HEK293 (cell line): Measurements from ENCODE around the gene MCRIP2.

Experiments used
- CTCF ChIA-PET: fragments of 350-600 bp; formaldehyde crosslinking; extraction: SDS; loops from one replicate; lab custom pipeline; 2021; ENCODE audit warnings: antibody characterized with exemption; lab: Yijun Ruan, JAX
- POLR2A ChIA-PET: fragments of 300-600 bp; formaldehyde crosslinking; extraction: SDS; loops from one replicate; lab custom pipeline; 2020; ENCODE audit warnings: antibody characterized with exemption, inconsistent platforms; lab: Yijun Ruan, JAX
- H3K27ac ChIP-seq: fragments of 200-500 bp; sonication (Bioruptor generic); 2 replicates; pipeline ENCODE4 v1.5.1; 2014; ENCODE audit warnings: low read depth, low read length, control low read depth, inconsistent platforms; ENCODE audit errors: extremely low read depth
- H3K36me3 ChIP-seq, 2 experiments: fragments of 200-500 bp in 1 of 2; sonication (Bioruptor generic) in 1 of 2; 1 replicate in 1 of 2; 2 replicates in 1 of 2; pipeline ENCODE4 v1.5.1; 2014 to 2017; ENCODE audit warnings: inconsistent platforms in 2 of 2, low read length in 2 of 2; ENCODE audit not compliant: control insufficient read depth in 2 of 2, insufficient read depth in 1 of 2
- H3K4me1 ChIP-seq: fragments of 200-500 bp; sonication (Bioruptor generic); 2 replicates; pipeline ENCODE4 v1.5.1; 2014; ENCODE audit warnings: mild to moderate bottlenecking, low read length, inconsistent platforms; ENCODE audit not compliant: control insufficient read depth, insufficient read depth
- H3K4me3 ChIP-seq: 2 replicates; pipeline ENCODE4 v1.5.1; 2011; ENCODE audit warnings: low read depth, mild to moderate bottlenecking, control low read depth, low read length, moderate library complexity
- H3K9me3 ChIP-seq: fragments of 200-500 bp; sonication (Bioruptor generic); 2 replicates; pipeline ENCODE4 v1.5.1; 2014; ENCODE audit warnings: low read depth, low read length, inconsistent platforms; ENCODE audit not compliant: control insufficient read depth, insufficient read depth
- BCL11B ChIP-seq: fragments of 450-650 bp; formaldehyde crosslinking; IDR thresholded peaks from 2 replicates; pipeline ENCODE4 v1.5.1; 2016; ENCODE audit warnings: low read depth, missing biosample characterization, missing genetic modification characterization
- CTCF ChIP-seq: fragments of 450-650 bp; formaldehyde crosslinking; IDR thresholded peaks from 2 replicates; pipeline ENCODE4 v1.5.1; 2016; ENCODE audit warnings: missing biosample characterization, missing genetic modification characterization
- ELK4 ChIP-seq: IDR thresholded peaks from 2 replicates; pipeline ENCODE4 v1.6.1; 2011; ENCODE audit warnings: mild to moderate bottlenecking, low read depth, low read length, borderline replicate concordance
- KLF7 ChIP-seq: fragments of 450-650 bp; formaldehyde crosslinking; IDR thresholded peaks from 2 replicates; pipeline ENCODE4 v1.5.1; 2016; ENCODE audit warnings: missing biosample characterization, missing genetic modification characterization, borderline replicate concordance
- MEIS1 ChIP-seq: sonication (generic); formaldehyde crosslinking; IDR thresholded peaks from 2 replicates; pipeline ENCODE4 v1.8.1; 2022; ENCODE audit warnings: missing genetic modification reagents, mild to moderate bottlenecking, borderline replicate concordance
- SP2 ChIP-seq: fragments of 450-650 bp; formaldehyde crosslinking; IDR thresholded peaks from 2 replicates; pipeline ENCODE4 v1.5.1; 2016; ENCODE audit warnings: missing biosample characterization, missing genetic modification characterization
- ZBTB20 ChIP-seq: fragments of 450-650 bp; formaldehyde crosslinking; IDR thresholded peaks from 2 replicates; pipeline ENCODE4 v1.5.1; 2016; ENCODE audit warnings: missing biosample characterization, missing genetic modification characterization
- ZBTB21 ChIP-seq: fragments of 450-650 bp; formaldehyde crosslinking; IDR thresholded peaks from 2 replicates; pipeline ENCODE4 v1.5.1; 2017; ENCODE audit warnings: missing biosample characterization, missing genetic modification characterization
- ZBTB26 ChIP-seq: fragments of 450-650 bp; formaldehyde crosslinking; optimal IDR thresholded peaks from 2 replicates; pipeline ENCODE3; 2016; ENCODE audit warnings: missing biosample characterization, mild to moderate bottlenecking, missing genetic modification characterization
- ZBTB48 ChIP-seq: fragments of 450-650 bp; formaldehyde crosslinking; IDR thresholded peaks from 2 replicates; pipeline ENCODE4 v1.5.1; 2016; ENCODE audit warnings: missing biosample characterization, missing genetic modification characterization
- ZFP41 ChIP-seq: fragments of 450-650 bp; formaldehyde crosslinking; IDR thresholded peaks from 2 replicates; pipeline ENCODE4 v1.5.1; 2016; ENCODE audit warnings: missing biosample characterization, missing genetic modification characterization, borderline replicate concordance
- ZIC2 ChIP-seq: fragments of 450-650 bp; formaldehyde crosslinking; IDR thresholded peaks from 2 replicates; pipeline ENCODE4 v1.5.1; 2016; ENCODE audit warnings: missing biosample characterization, missing genetic modification characterization
- ZNF138 ChIP-seq: fragments of 450-650 bp; formaldehyde crosslinking; IDR thresholded peaks from 2 replicates; pipeline ENCODE4 v1.5.1; 2016; ENCODE audit warnings: missing biosample characterization, missing genetic modification characterization, borderline replicate concordance
- ZNF16 ChIP-seq: fragments of 450-650 bp; formaldehyde crosslinking; IDR thresholded peaks from 2 replicates; pipeline ENCODE4 v1.5.1; 2016; ENCODE audit warnings: low read depth, missing biosample characterization, missing genetic modification characterization
- ZNF169 ChIP-seq: fragments of 450-650 bp; formaldehyde crosslinking; IDR thresholded peaks from 2 replicates; pipeline ENCODE4 v1.5.1; 2016; ENCODE audit warnings: missing biosample characterization, missing genetic modification characterization
- ZNF221 ChIP-seq: fragments of 450-650 bp; formaldehyde crosslinking; IDR thresholded peaks from 2 replicates; pipeline ENCODE4 v1.5.1; 2017; ENCODE audit warnings: missing biosample characterization, missing genetic modification characterization, borderline replicate concordance
- ZNF324 ChIP-seq: fragments of 450-650 bp; formaldehyde crosslinking; IDR thresholded peaks from 2 replicates; pipeline ENCODE4 v1.5.1; 2016; ENCODE audit warnings: missing biosample characterization, missing genetic modification characterization
- ZNF350 ChIP-seq: fragments of 450-650 bp; formaldehyde crosslinking; IDR thresholded peaks from 2 replicates; pipeline ENCODE4 v1.5.0; 2017; ENCODE audit warnings: missing biosample characterization, mild to moderate bottlenecking, missing genetic modification characterization
- ZNF354C ChIP-seq: fragments of 450-650 bp; formaldehyde crosslinking; IDR thresholded peaks from 2 replicates; pipeline ENCODE4 v1.5.1; 2016; ENCODE audit warnings: missing biosample characterization, missing genetic modification characterization, low read depth, borderline replicate concordance
- ZNF510 ChIP-seq: fragments of 450-650 bp; formaldehyde crosslinking; IDR thresholded peaks from 2 replicates; pipeline ENCODE4 v1.5.1; 2018; ENCODE audit warnings: mild to moderate bottlenecking, missing genetic modification characterization, missing biosample characterization; ENCODE audit not compliant: insufficient replicate concordance
- ZNF521 ChIP-seq: fragments of 450-650 bp; formaldehyde crosslinking; IDR thresholded peaks from 2 replicates; pipeline ENCODE4 v1.5.1; 2017; ENCODE audit warnings: missing biosample characterization, mild to moderate bottlenecking, missing genetic modification characterization
- ZNF529 ChIP-seq: fragments of 450-650 bp; formaldehyde crosslinking; IDR thresholded peaks from 2 replicates; pipeline ENCODE4 v1.5.1; 2017; ENCODE audit warnings: missing genetic modification characterization, missing biosample characterization; ENCODE audit not compliant: insufficient replicate concordance
- ZNF530 ChIP-seq: fragments of 450-650 bp; formaldehyde crosslinking; IDR thresholded peaks from 2 replicates; pipeline ENCODE4 v1.5.1; 2016; ENCODE audit warnings: low read depth, missing biosample characterization, missing genetic modification characterization
- ZNF596 ChIP-seq: fragments of 450-650 bp; IDR thresholded peaks from 2 replicates; pipeline ENCODE4 v1.5.0; 2018; ENCODE audit warnings: missing biosample characterization, mild to moderate bottlenecking, missing genetic modification characterization, moderate library complexity
- ZNF600 ChIP-seq: fragments of 450-650 bp; formaldehyde crosslinking; IDR thresholded peaks from 2 replicates; pipeline ENCODE4 v1.5.1; 2016; ENCODE audit warnings: missing biosample characterization, missing genetic modification characterization
- ZNF621 ChIP-seq: fragments of 450-650 bp; formaldehyde crosslinking; IDR thresholded peaks from 2 replicates; pipeline ENCODE4 v1.5.1; 2017; ENCODE audit warnings: missing biosample characterization, missing genetic modification characterization
- ZNF645 ChIP-seq: fragments of 450-650 bp; formaldehyde crosslinking; IDR thresholded peaks from 2 replicates; pipeline ENCODE4; 2016; ENCODE audit warnings: missing biosample characterization, missing genetic modification characterization
- ZNF692 ChIP-seq: fragments of 450-650 bp; formaldehyde crosslinking; IDR thresholded peaks from 2 replicates; pipeline ENCODE4 v1.5.1; 2016; ENCODE audit warnings: missing biosample characterization, missing genetic modification characterization
- ZNF704 ChIP-seq: fragments of 450-650 bp; formaldehyde crosslinking; IDR thresholded peaks from 2 replicates; pipeline ENCODE4 v1.5.1; 2016; ENCODE audit warnings: missing biosample characterization, missing genetic modification characterization

The MCRIP2 gene

GRCh38 chr16:660132-660458, 18.5 kb downstream of the MCRIP2 start (continued):
- no peak for TF ChIP-seq CTCF (tag by site-specific recombination)
- TF ChIP-seq KLF7 (tag by site-specific recombination) = no peak
- no peak for TF ChIP-seq ZNF692 (tag by site-specific recombination)
- no peak for TF ChIP-seq ZNF324 (tag by site-specific recombination)
- TF ChIP-seq ZBTB20 (tag by site-specific recombination) = no peak
- TF ChIP-seq ELK4 = no peak
- no peak for TF ChIP-seq ZNF645 (tag by site-specific recombination)
- no peak for TF ChIP-seq ZNF510 (tag by site-specific recombination)
- TF ChIP-seq ZIC2 (tag by site-specific recombination) = peak; percentile 95; the same call in 1 of the 2 replicates
- no peak for TF ChIP-seq ZNF16
- TF ChIP-seq ZNF138 (tag by site-specific recombination) = no peak
- TF ChIP-seq, all 188 proteins: peak for 3

GRCh38 chr16:660459-661183, 19.0 kb downstream of the MCRIP2 start:
- ChIA-PET POLR2A (interaction anchor here (0.9 kb wide), 1 partner anchor 11 kb away, joined by 4 read pairs; the partner anchor contains the start of gene WDR90), CTCF (no interaction called here)
- Histone ChIP-seq H3K4me3 (no peak overlapping the region), H3K36me3 (peaks cover 0 to 60% of the 10 kb centered on the region in 2 experiments; a peak in 2 of 3 replicates), H3K4me1 (peaks cover 3% of the 10 kb centered on the region; the same call in 1 of the 2 replicates), H3K27ac (no peak overlapping the region), H3K9me3 (no peaks in the 10 kb centered on the region)
- peak; percentile 39 for TF ChIP-seq ZBTB26 (tag by site-specific recombination)
- no peak for TF ChIP-seq ZNF138 (tag by site-specific recombination)
- no peak for TF ChIP-seq ZNF529 (tag by site-specific recombination)
- TF ChIP-seq BCL11B (tag by site-specific recombination) = no peak; the same call in 1 of the 2 replicates
- TF ChIP-seq ZNF221 (tag by site-specific recombination) = no peak
- no peak for TF ChIP-seq ZBTB21 (tag by site-specific recombination)
- no peak for TF ChIP-seq MEIS1 (CRISPR knock-in tag)
- TF ChIP-seq ZNF521 (tag by site-specific recombination) = no peak
- no peak for TF ChIP-seq ZNF350 (tag by site-specific recombination)
- no peak for TF ChIP-seq ZFP41 (tag by site-specific recombination)
- TF ChIP-seq ZBTB48 (tag by site-specific recombination) = no peak
- peak; percentile 30 for TF ChIP-seq ZNF600 (tag by site-specific recombination)
- TF ChIP-seq ZNF354C (tag by site-specific recombination) = no peak
- no peak for TF ChIP-seq ZNF169
- TF ChIP-seq ZNF704 (tag by site-specific recombination) = no peak
- peak; percentile 80 for TF ChIP-seq SP2
- no peak for TF ChIP-seq ZNF596 (tag by site-specific recombination)
- no peak for TF ChIP-seq ZNF621 (tag by site-specific recombination)
- no peak for TF ChIP-seq ZNF530 (tag by site-specific recombination)
